Cardiac muscle cell (in vitro differentiated cells and primary cell): ENCODE data around the gene MYLK. TPM values are rescaled to one million over a fixed set of nuclear protein-coding genes. Genes with fewer than 3 reads are reported as not detected.

ENCODE experiments used
- DNase-seq, 2 donors: peaks; one replicate each; pipeline versions ENCODE4 v3.0.0 to v3.0.0-alpha.2; 2010 to 2017; ENCODE audit warnings: low read depth in 1 of 2, low spot score in 1 of 2
- H3K27ac ChIP-seq: fragments of 200-600 bp; sonication (generic); 2 replicates; pipeline ENCODE4 v1.5.1; 2016
- H3K27me3 ChIP-seq: fragments of 200-600 bp; sonication (generic); 2 replicates; pipeline ENCODE4 v1.6.0; 2016; ENCODE audit warnings: control low read depth
- H3K36me3 ChIP-seq: fragments of 200-600 bp; sonication (generic); 2 replicates; pipeline ENCODE4 v1.5.1; 2016; ENCODE audit warnings: control low read depth
- H3K4me1 ChIP-seq: fragments of 200-600 bp; sonication (generic); 2 replicates; pipeline ENCODE4 v1.8.1; 2017; ENCODE audit warnings: low read depth, mild to moderate bottlenecking, mixed run types
- H3K4me3 ChIP-seq: fragments of 200-600 bp; sonication (generic); 2 replicates; pipeline ENCODE4 v1.5.1; 2016; ENCODE audit warnings: mild to moderate bottlenecking
- H3K9me3 ChIP-seq: fragments of 200-600 bp; sonication (generic); 2 replicates; pipeline ENCODE4 v1.5.1; 2017; ENCODE audit warnings: low read depth, mild to moderate bottlenecking, control low read depth
- CTCF ChIP-seq: IDR thresholded peaks from 2 replicates; pipeline ENCODE4 v1.5.1; 2012; ENCODE audit warnings: low read depth, mild to moderate bottlenecking, low read length
- polyA plus RNA-seq: library from polyadenylated mRNA; unstranded; fragments of >200 nt; fragmentation: Nextera tagmentation; extraction: Ambion mirVana; gene quantifications from 2 replicates; pipeline ENCODE4 v1.2.1, GENCODE V29; 2016
- total RNA-seq: library from RNA; depleted of rRNA; stranded (reverse); fragments of >200 nt; gene quantifications from 2 replicates; pipeline ENCODE4 v1.2.3, GENCODE V29; 2016

Gene MYLK
- total and polyA plus RNA-seq, 2 experiments from 2014 or later, result 2.0 to 5.8 TPM

DNA sequence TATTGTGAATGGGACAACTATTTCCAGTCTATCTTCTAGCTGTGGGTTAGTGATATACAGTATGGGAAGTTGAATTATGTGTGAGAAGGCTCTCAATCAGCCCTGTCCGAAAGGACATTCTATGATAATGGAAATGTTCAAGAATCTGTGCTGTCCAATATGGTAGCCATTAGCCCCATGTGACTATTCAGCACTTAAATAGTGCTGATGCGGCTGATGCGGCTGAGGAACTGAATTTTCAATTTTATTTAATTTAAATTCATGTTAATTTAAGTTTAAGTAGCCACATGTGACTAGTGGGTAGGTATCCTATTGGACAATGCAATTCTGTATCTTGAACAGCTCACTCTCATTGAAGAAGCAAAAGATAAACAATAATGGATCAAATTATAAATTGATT lies 98.5 kb downstream of the MYLK start:
- no peak for TF ChIP-seq CTCF
- Histone ChIP-seq H3K27ac (no peak overlapping the region), H3K36me3 (no peaks in the 10 kb centered on the region), H3K4me3 (no peak overlapping the region), H3K9me3 (no peaks in the 10 kb centered on the region), H3K4me1 (peaks cover 4% of the 10 kb centered on the region), H3K27me3 (no peaks in the 10 kb centered on the region)
- DNase-seq, result no peak

DNA sequence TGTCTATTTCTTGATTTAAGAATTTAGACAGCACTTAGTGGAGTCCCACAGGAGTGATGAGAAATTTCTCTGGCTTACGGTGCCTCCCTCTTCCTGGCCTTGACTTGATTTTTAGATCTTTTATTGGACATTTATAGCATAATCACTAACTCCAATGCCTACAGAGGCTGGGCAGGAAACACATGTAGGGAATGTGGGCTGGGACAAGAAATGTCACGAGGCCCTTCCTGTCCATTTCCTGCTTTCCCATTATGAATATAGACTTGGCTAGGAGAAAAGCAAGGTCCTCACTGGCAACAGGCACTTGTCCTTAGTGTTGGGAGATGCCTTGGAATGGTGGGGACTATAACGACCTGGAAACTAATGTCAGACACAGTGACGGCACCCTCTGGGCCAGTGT lies 100.3 kb downstream of the MYLK start:
- no peaks in the 10 kb centered on the region for H3K36me3 ChIP-seq
- peaks cover 3% of the 10 kb centered on the region for H3K4me1 ChIP-seq
- H3K9me3 ChIP-seq, result no peaks in the 10 kb centered on the region
- no peak overlapping the region for H3K4me3 ChIP-seq
- H3K27ac ChIP-seq, result no peak overlapping the region
- no peak for TF ChIP-seq CTCF
- no peak for DNase-seq
- H3K27me3 ChIP-seq, result no peaks in the 10 kb centered on the region

DNA sequence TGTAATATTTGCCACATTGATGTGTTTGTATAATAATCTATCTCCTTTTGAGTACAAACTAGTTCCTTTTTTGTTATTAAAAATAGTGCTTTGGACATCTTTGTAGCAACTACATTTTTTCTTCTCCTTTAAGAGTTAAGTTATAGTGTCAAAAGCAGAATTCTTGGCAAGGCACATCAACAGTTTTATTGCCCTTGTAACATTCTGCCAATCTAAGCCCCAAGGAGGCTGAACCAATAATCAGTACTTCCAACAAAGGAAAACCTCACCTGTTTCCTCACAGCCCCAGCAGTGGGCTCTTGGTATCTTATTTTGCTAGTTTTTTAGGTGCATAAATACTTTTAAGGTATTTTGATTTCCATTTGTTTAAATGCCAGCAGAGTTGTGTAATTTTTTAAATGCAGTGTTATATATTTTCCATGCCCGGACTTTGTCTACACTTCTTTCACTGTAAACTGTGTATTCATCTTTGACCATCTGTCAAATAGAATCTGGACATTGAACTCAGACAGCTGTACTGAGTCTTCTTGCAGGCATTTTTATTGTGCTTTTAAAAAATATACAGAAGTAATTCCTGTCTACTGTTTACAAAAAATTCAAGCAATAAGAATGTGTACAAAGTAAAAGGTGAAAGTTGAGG lies 101.0 kb downstream of the MYLK start:
- no peaks in the 10 kb centered on the region for H3K27me3 ChIP-seq
- no peak for DNase-seq
- H3K4me1 ChIP-seq, result no peaks in the 10 kb centered on the region
- H3K9me3 ChIP-seq, result no peaks in the 10 kb centered on the region
- no peak overlapping the region for H3K27ac ChIP-seq
- no peak for TF ChIP-seq CTCF
- H3K36me3 ChIP-seq, result no peaks in the 10 kb centered on the region
- H3K4me3 ChIP-seq, result no peak overlapping the region

DNA sequence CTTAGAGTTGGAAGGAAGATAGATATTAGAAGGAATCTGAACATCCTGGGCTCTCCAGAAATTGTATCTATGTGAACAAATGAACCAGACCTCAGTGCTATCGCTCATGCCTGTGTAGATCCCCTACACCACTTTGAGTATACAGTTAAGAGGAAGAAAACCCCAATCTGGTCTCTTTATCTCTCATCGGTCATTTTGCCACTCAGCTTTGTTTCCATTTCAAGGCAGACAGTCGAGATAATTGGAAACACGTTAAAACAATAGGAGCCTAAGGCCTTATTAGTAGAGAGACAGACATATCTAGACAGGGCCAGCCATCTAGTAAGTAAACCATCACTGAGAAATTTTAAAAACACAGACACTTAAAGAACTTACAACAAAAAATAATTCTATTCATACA lies 101.6 kb downstream of the MYLK start:
- no peak overlapping the region for H3K27ac ChIP-seq
- no peak overlapping the region for H3K4me3 ChIP-seq
- H3K36me3 ChIP-seq, result no peaks in the 10 kb centered on the region
- no peaks in the 10 kb centered on the region for H3K4me1 ChIP-seq
- H3K27me3 ChIP-seq, result no peaks in the 10 kb centered on the region
- no peak for DNase-seq
- no peaks in the 10 kb centered on the region for H3K9me3 ChIP-seq
- TF ChIP-seq CTCF, result no peak

DNA sequence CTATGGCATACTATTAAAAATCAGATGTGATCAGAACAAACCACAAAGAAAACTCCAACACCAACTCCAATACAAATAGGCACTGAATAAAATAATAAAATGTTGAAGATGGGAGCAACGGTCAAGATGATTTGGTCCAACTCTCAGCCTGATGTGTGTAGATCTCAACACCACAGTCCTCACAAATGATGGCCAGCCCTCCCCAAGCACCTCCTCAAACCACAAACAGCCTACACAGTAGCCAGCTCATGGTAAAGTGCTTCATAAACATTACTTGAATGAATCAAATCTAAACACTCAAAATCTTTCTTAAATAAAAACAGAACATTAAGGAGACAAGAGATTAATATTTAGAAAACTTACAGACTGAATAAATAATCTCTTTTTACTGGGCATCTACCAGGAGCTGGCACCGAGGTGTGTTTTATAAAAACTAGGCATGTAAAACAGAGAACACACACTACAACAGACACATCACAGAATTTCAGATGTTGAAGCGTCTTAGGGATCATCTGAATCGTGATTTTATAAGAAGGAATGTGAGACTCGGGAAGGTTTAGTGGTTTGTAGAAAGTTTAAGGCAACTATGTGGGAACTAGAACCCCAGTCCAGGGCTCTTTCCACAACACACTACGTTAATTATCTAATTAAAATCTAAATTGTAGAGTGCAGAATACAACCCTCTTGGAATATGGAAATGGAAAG lies 102.4 kb downstream of the MYLK start:
- DNase-seq, result no peak
- Histone ChIP-seq H3K4me1 (no peaks in the 10 kb centered on the region), H3K9me3 (no peaks in the 10 kb centered on the region), H3K4me3 (no peak overlapping the region), H3K27me3 (no peaks in the 10 kb centered on the region), H3K36me3 (no peaks in the 10 kb centered on the region), H3K27ac (no peak overlapping the region)
- no peak for TF ChIP-seq CTCF
